GM21717 (cell line): ENCODE data around the gene PES1.
"Not testable (repeated sequence)": the region's sequence is repeated elsewhere in the genome, so short reads cannot be mapped to it uniquely, and the experiment has no call there.

Experiments used
- ATAC-seq: cut with Tn5 transposase; IDR thresholded peaks from one replicate; pipeline ENCODE4 v1.9.1; 2021; ENCODE audit warnings: mild to moderate bottlenecking, moderate library complexity; ENCODE audit not compliant: unreplicated experiment

PES1 gene

DNA sequence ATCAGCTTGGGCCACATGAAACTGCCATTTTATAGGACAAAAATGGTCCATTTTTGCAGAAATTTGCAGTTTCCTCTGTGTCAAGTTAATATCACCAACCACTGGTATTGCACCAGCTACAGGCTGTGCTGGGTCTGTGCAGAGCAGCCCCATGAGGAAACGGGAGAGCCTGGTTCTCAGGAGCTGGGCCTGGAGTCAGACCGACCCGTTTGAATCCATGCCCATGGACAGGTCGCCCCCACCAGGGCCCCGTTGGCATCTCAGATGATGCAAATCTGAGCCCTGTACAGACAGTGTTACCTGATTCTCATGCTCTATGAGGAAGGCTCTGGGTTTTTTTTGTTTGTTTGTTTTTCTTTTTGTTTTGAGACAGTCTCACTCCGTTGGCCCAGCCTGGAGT is 35.3 kb downstream of the PES1 start:
- no peak for ATAC-seq

- ATAC-seq: no peak
Measured at GRCh38 chr22:30555282-30556210, 36.2 kb downstream of the PES1 start.

- no peak for ATAC-seq
Measured at GRCh38 chr22:30553971-30554370, 37.7 kb downstream of the PES1 start.

DNA sequence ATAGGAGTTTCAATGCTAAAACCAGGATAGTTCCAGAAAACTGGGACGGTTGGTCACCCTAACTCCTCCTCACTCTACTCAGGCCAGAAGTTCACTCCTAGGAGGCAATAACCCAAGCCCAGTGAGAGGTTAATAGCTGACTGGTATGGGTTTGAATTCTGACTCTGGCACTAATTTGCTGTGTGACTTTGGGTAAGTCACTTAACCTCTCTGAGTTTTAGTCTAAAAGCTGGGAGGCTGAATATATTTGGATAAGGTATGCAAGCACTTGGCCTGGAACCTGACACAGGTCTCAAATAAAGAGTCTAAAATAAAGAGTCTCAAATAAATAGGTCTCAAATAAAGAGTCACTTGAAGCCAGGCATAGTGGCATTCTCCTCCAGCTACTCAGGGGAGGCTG is 39.0 kb downstream of the PES1 start:
- ATAC-seq: no peak

- not testable (repeated sequence) for ATAC-seq
Measured at GRCh38 chr22:30551813-30552212, 39.9 kb downstream of the PES1 start.

DNA sequence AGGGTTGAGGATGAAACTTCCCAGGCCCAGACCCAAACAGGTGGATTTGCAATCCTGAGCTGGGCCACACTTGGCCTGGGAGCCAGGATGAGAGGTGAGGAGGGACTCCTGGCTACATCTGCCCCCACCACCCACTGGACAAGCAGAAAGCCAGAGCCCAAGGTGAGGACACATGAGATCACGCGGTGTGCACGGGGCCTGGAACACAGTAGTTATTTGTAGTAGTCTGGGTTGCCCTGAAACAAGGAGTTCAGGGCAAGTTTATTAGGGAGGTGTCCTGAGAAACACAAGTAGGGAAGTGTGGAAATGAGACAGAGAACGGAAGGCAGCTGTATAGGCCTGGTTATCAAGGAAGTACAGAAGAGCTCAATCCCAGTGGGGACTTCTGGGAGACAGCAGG is 44.5 kb downstream of the PES1 start:
- ATAC-seq: no peak

DNA sequence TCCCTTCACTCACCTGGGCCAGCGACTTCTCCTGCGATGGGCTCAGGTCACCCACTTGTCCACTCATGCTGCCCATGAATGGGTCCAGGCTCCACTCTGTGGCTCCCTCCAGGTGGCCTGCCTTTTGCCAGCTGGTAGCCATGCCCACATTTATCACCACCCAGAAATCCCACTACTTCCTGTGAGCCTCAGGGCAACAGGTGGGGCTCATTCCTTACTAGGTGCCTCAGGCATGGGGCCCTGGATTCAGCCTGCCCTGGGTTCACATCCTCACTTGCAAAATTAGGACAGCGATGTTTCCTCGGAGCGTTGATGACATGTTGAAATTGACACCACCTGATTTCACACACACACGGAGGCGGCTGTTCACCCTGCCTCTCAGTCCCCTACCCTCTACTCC is 45.1 kb downstream of the PES1 start, which contains the start of gene SEC14L6:
TSS of gene SEC14L6 (minus strand) at position 126 of the 400 bp plus-strand sequence. CDS start at position 67, 59 bp downstream.
- ATAC-seq: no peak

DNA sequence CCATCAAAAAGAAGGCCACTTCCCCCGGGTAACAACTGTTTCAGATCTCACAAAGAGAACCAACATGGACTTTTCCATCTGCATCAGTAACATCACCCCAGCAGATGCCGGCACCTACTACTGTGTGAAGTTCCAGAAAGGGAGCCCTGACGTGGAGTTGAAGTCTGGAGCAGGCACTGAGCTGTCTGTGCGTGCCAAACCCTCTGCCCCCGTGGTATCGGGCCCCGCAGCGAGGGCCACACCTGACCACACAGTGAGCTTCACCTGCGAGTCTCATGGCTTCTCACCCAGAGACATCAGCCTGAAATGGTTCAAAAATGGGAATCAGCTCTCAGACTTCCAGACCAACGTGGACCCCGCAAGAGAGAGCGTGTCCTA is 48.9 kb downstream of the PES1 start:
- ATAC-seq: no peak

- ATAC-seq: no peak
Measured at GRCh38 chr22:30541961-30542810, 49.5 kb downstream of the PES1 start.

GRCh38 chr22:30541511-30541910 is 50.2 kb downstream of the PES1 start:
- not testable (repeated sequence) for ATAC-seq

DNA sequence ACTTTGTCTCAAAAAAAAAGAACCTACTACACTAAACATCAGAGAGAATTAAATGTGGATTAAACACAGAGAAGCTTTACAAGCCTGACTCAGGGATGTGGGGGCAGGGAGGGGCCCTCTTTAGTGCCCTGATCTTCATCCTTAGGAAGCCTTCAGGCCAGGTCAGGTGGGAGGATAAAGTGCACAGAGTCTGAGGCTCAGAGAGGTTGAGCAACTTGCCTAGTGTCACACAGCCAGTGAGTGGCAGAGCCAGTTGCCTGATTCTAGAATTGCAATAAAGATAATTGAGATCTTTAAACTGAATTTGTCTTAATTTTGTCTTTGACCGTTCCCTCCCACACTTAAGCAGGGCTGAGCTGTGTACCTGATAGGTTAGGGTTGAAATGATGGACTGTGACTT is 52.3 kb downstream of the PES1 start:
- no peak for ATAC-seq

GRCh38 chr22:30538280-30538679 is 53.4 kb downstream of the PES1 start:
- no peak for ATAC-seq

GRCh38 chr22:30537083-30537731 is 54.5 kb downstream of the PES1 start:
- no peak for ATAC-seq

DNA sequence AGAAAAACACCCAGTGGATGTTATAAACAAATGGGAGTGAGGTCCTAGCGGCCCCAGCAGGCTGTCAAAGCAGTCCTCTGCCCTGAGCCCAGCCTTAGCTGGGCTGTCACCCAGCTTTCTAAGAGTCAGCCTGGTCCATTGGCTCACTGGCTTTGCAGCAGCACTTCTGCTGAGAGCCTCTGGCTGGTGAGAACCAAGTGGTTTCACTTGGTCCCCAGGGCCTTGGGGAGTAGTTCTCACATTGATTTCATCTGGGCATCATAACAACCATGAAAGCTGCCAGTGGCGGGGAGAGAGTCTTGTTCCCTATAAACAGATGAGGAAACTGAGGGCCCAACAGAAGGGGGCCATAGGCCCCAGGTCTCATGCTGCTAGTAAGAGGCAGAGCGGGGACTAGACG is 56.5 kb downstream of the PES1 start:
- ATAC-seq: no peak

DNA sequence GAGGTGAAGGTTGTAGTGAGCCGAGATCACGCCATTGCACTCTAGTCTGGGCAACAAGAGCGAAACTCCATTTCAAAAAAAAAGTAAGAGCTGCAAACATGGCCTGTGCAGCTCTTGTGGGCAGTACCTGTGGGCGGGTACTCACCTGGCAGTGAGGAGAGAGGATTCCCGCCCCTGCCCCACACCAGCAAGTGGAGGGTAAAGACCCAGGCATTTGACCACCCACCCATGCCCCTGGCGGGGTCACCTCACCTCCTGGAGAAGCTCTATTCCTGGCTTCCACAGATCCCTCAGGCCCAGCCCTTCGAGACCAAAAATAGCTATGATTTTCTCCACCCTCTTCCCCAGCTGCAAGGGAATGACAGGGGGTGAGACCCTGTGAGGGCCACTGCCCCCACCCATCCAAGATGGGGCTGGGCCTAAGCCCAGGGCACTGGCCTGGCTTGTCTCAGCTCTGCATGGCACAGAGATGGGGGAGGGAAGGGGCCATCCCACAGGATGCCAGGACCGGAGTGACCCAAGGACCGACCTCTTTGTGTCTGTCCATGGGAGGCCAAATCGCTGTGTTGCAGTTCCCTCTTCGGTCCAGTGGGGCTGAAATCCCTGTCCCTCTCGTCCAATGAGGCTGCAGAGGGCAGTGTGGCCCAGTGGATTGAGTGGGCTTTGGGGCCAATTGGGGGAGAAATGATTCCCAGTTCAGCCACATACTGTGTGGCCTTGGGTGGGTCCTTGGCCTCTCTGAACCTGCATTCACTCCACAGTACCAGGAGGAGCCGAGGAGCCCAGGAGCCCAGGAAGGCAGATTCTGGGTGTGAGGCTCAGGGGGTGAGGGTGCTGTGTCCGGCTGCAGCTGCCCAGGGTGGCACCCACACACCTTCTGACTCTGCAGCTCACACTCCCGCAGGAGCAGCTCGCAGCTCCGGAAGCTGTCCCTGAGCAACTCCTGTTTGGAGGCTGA is 59.8 kb downstream of the PES1 start:
- no peak for ATAC-seq

- no peak for ATAC-seq
Measured at GRCh38 chr22:30526656-30527055, 65.1 kb downstream of the PES1 start.
